HepG2 (cell line): ENCODE data around the gene FOXRED2. TPM values are rescaled to one million over a fixed set of nuclear protein-coding genes. Genes with fewer than 3 reads are reported as not detected.

Experiments
- ATF7 ChIP-seq, 2 experiments: fragments of 450-650 bp in 1 of 2; sonication (generic) in 1 of 2; formaldehyde crosslinking in 1 of 2; IDR thresholded peaks; 2 replicates each; pipeline versions ENCODE4 v1.4.0 to v1.6.1; 2016 to 2020; ENCODE audit warnings: antibody characterized with exemption in 1 of 2, mild to moderate bottlenecking in 1 of 2, missing genetic modification reagents in 1 of 2
- CC2D1A ChIP-seq: sonication (generic); formaldehyde crosslinking; IDR thresholded peaks from 2 replicates; pipeline ENCODE4 v1.8.1; 2023; ENCODE audit warnings: mild to moderate bottlenecking, missing genetic modification reagents
- GATAD1 ChIP-seq: IDR thresholded peaks from 2 replicates; pipeline ENCODE4 v1.6.1; 2016; ENCODE audit warnings: missing genetic modification reagents, missing compliant biosample characterization
- KLF11 ChIP-seq: IDR thresholded peaks from 2 replicates; pipeline ENCODE4 v1.6.1; 2016; ENCODE audit warnings: missing compliant biosample characterization
- MAFG ChIP-seq: sonication (generic); formaldehyde crosslinking; IDR thresholded peaks from 2 replicates; pipeline ENCODE4 v1.5.1; 2020; ENCODE audit warnings: mild to moderate bottlenecking, missing genetic modification reagents
- PAWR ChIP-seq: sonication (generic); formaldehyde crosslinking; IDR thresholded peaks from 2 replicates; pipeline ENCODE4 v1.4.0; 2020; ENCODE audit warnings: missing genetic modification reagents, mild to moderate bottlenecking, borderline replicate concordance
- RNF2 ChIP-seq: fragments of 450-650 bp; conservative IDR thresholded peaks from 2 replicates; pipeline ENCODE4 v1.6.1; 2016; ENCODE audit warnings: low read depth
- SALL1 ChIP-seq: sonication (generic); formaldehyde crosslinking; IDR thresholded peaks from 2 replicates; pipeline ENCODE4 v1.8.0; 2022; ENCODE audit warnings: mild to moderate bottlenecking, missing genetic modification reagents
- SOX6 ChIP-seq, 2 experiments: fragments of 450-650 bp in 1 of 2; sonication (generic) in 1 of 2; formaldehyde crosslinking in 1 of 2; IDR thresholded peaks; 2 replicates each; pipeline versions ENCODE4 v1.4.0 to v1.6.1; 2017 to 2020; ENCODE audit warnings: antibody characterized with exemption in 1 of 2, mild to moderate bottlenecking in 1 of 2, missing genetic modification reagents in 1 of 2
- SRSF4 ChIP-seq: fragments of 200-400 bp; formaldehyde crosslinking; IDR thresholded peaks from one replicate; pipeline ENCODE4 v1.6.1; 2018; ENCODE audit warnings: mild to moderate bottlenecking, low read depth, low read length, moderate library complexity; ENCODE audit not compliant: poor library complexity, severe bottlenecking
- TARDBP ChIP-seq: sonication (generic); formaldehyde crosslinking; IDR thresholded peaks from 2 replicates; pipeline ENCODE4 v1.8.0; 2022; ENCODE audit warnings: mild to moderate bottlenecking, missing genetic modification reagents
- THAP9 ChIP-seq: sonication (generic); formaldehyde crosslinking; IDR thresholded peaks from 2 replicates; pipeline ENCODE4; 2020; ENCODE audit warnings: missing genetic modification reagents, mild to moderate bottlenecking, borderline replicate concordance
- ZBTB37 ChIP-seq: sonication (generic); formaldehyde crosslinking; IDR thresholded peaks from 2 replicates; pipeline ENCODE4 v1.4.0; 2020; ENCODE audit warnings: mild to moderate bottlenecking, missing genetic modification reagents
- ZFP41 ChIP-seq: sonication (generic); formaldehyde crosslinking; IDR thresholded peaks from 2 replicates; pipeline ENCODE4 v1.4.0; 2020; ENCODE audit warnings: mild to moderate bottlenecking, missing genetic modification reagents, borderline replicate concordance
- ZNF136 ChIP-seq: sonication (generic); formaldehyde crosslinking; IDR thresholded peaks from 2 replicates; pipeline ENCODE4 v1.8.1; 2022; ENCODE audit warnings: low read depth, mild to moderate bottlenecking, moderate library complexity, missing genetic modification reagents
- ZNF841 ChIP-seq: sonication (generic); formaldehyde crosslinking; IDR thresholded peaks from 2 replicates; pipeline ENCODE4 v1.8.1; 2023; ENCODE audit warnings: missing genetic modification reagents, borderline replicate concordance
- polyA plus RNA-seq, 8 experiments: library from polyadenylated mRNA; depleted of rRNA in 3 of 8; stranded (reverse) in 7 of 8; unstranded in 1 of 8; fragments of >200 nt; fragmentation: Illumina TruSeq in 4 of 8; extraction: Trizol in 4 of 8; gene quantifications; 2 replicates each; pipeline versions ENCODE4 v1.2.1 to v1.2.3, GENCODE V29; 2011 to 2016; ENCODE audit warnings: low read depth in 4 of 8, missing spikeins in 1 of 8, mixed read lengths in 1 of 8; ENCODE audit not compliant: insufficient read depth in 1 of 8
- total RNA-seq, 5 experiments: library from RNA; depleted of rRNA; stranded (reverse); fragments of >200 nt; fragmentation: Illumina TruSeq; extraction: Trizol; gene quantifications; 2 replicates each; pipeline ENCODE4 v1.2.3, GENCODE V29; 2016; ENCODE audit warnings: low read depth in 1 of 5
- TF ChIP-seq, protein P1 (sequence below): sonication (generic); formaldehyde crosslinking; IDR thresholded peaks from 2 replicates; pipeline ENCODE4 v1.4.0; 2020; ENCODE audit warnings: missing genetic modification reagents
- TF ChIP-seq, protein P2 (sequence below): sonication (generic); formaldehyde crosslinking; conservative IDR thresholded peaks from 2 replicates; pipeline ENCODE4 v1.8.0; 2022; ENCODE audit warnings: missing genetic modification reagents
- TF ChIP-seq, protein P3 (sequence below): sonication (generic); formaldehyde crosslinking; IDR thresholded peaks from 2 replicates; pipeline ENCODE4 v1.4.0; 2020; ENCODE audit warnings: missing genetic modification reagents; ENCODE audit errors: not compliant biosample characterization

Gene FOXRED2
- total and polyA plus RNA-seq, 2 of the 13 experiments (the other 11 are each of a cell fraction or from before 2014, with no cell fraction given) = 9.3 to 28.1 TPM

- TF ChIP-seq ZFP41 = no peak
- no peak for TF ChIP-seq KLF11
- TF ChIP-seq, protein P1, sequence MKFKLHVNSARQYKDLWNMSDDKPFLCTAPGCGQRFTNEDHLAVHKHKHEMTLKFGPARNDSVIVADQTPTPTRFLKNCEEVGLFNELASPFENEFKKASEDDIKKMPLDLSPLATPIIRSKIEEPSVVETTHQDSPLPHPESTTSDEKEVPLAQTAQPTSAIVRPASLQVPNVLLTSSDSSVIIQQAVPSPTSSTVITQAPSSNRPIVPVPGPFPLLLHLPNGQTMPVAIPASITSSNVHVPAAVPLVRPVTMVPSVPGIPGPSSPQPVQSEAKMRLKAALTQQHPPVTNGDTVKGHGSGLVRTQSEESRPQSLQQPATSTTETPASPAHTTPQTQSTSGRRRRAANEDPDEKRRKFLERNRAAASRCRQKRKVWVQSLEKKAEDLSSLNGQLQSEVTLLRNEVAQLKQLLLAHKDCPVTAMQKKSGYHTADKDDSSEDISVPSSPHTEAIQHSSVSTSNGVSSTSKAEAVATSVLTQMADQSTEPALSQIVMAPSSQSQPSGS (CRISPR knock-in tag) = peak; percentile 88
- TF ChIP-seq SRSF4 = no peak
- no peak for TF ChIP-seq PAWR (CRISPR knock-in tag)
- TF ChIP-seq MAFG (CRISPR knock-in tag) = no peak
- TF ChIP-seq ZNF841 (CRISPR knock-in tag) = no peak
- TF ChIP-seq GATAD1 (CRISPR knock-in tag) = no peak
- no peak for TF ChIP-seq ZNF136
- TF ChIP-seq, protein P2, sequence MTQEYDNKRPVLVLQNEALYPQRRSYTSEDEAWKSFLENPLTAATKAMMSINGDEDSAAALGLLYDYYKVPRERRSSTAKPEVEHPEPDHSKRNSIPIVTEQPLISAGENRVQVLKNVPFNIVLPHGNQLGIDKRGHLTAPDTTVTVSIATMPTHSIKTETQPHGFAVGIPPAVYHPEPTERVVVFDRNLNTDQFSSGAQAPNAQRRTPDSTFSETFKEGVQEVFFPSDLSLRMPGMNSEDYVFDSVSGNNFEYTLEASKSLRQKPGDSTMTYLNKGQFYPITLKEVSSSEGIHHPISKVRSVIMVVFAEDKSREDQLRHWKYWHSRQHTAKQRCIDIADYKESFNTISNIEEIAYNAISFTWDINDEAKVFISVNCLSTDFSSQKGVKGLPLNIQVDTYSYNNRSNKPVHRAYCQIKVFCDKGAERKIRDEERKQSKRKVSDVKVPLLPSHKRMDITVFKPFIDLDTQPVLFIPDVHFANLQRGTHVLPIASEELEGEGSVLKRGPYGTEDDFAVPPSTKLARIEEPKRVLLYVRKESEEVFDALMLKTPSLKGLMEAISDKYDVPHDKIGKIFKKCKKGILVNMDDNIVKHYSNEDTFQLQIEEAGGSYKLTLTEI (CRISPR knock-in tag) = no peak
- TF ChIP-seq SALL1 (CRISPR knock-in tag) = peak; percentile 24
- TF ChIP-seq, protein P3, sequence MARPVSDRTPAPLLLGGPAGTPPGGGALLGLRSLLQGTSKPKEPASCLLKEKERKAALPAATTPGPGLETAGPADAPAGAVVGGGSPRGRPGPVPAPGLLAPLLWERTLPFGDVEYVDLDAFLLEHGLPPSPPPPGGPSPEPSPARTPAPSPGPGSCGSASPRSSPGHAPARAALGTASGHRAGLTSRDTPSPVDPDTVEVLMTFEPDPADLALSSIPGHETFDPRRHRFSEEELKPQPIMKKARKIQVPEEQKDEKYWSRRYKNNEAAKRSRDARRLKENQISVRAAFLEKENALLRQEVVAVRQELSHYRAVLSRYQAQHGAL (CRISPR knock-in tag) = no peak
- no peak for TF ChIP-seq ZBTB37
- 0 out of 2 replicates have a peak, but pooled peaks have one; percentile 9 for TF ChIP-seq THAP9
- no peak for TF ChIP-seq ATF7 (IDR thresholded peaks at IDR 0.05)
- TF ChIP-seq ATF7 (CRISPR knock-in tag; IDR thresholded peaks at IDR 0.05) = peak; percentile 66; the same call in 1 of the 2 replicates
- TF ChIP-seq CC2D1A (CRISPR knock-in tag) = no peak
- no peak for TF ChIP-seq SOX6 (IDR thresholded peaks at IDR 0.05)
- 0 out of 2 replicates have a peak, but pooled peaks have one; percentile 23 for TF ChIP-seq SOX6 (CRISPR knock-in tag; IDR thresholded peaks at IDR 0.05)
- no peak for TF ChIP-seq RNF2
- no peak for TF ChIP-seq TARDBP (CRISPR knock-in tag)
Observed at GRCh38 chr22:36461665-36462649, 44.9 kb downstream of the FOXRED2 start (continued).
